OCI-LY3 (cell line): ENCODE data around the gene MAT1A.

ENCODE experiments used
- H2AFZ ChIP-seq: fragments of 200-600, 300-600 bp; shearing (Covaris generic); 2 replicates; pipeline ENCODE4 v1.6.0; 2014; ENCODE audit warnings: antibody characterized with exemption, low read depth, low read length
- H3K27ac ChIP-seq: fragments of 200-600, 300-600 bp; sonication (generic); 2 replicates; pipeline ENCODE4 v1.5.1; 2014; ENCODE audit warnings: mild to moderate bottlenecking, low read length, moderate library complexity, mixed read lengths
- H3K27me3 ChIP-seq: fragments of 200-600, 300-600 bp; sonication (generic); 2 replicates; pipeline ENCODE4 v1.6.1; 2014; ENCODE audit warnings: low read depth, low read length, mixed read lengths
- H3K36me3 ChIP-seq: fragments of 200-600, 300-600 bp; sonication (generic); replicated peaks from 2 replicates; pipeline ENCODE3; 2014; ENCODE audit warnings: low read depth, low read length, mixed read lengths
- H3K4me1 ChIP-seq: fragments of 300-600, 200-600 bp; sonication (generic); 2 replicates; pipeline ENCODE4 v1.6.1; 2014; ENCODE audit warnings: low read length, mixed read lengths
- H3K4me2 ChIP-seq: fragments of 200-600, 300-600 bp; sonication (generic); 2 replicates; pipeline ENCODE4 v1.6.1; 2014; ENCODE audit warnings: low read length, mixed read lengths
- H3K4me3 ChIP-seq: fragments of 300-600, 200-600 bp; sonication (generic); 2 replicates; pipeline ENCODE4 v1.5.1; 2014; ENCODE audit warnings: antibody characterized with exemption, mild to moderate bottlenecking, low read length, moderate library complexity
- H3K79me2 ChIP-seq: fragments of 300-600, 200-600 bp; shearing (Covaris generic); 2 replicates; pipeline ENCODE4 v1.6.1; 2014; ENCODE audit warnings: mild to moderate bottlenecking, low read length, mixed read lengths
- H3K9ac ChIP-seq: fragments of 300-600, 200-600 bp; shearing (Covaris generic); 2 replicates; pipeline ENCODE4 v1.6.0; 2014; ENCODE audit warnings: mild to moderate bottlenecking, low read length, moderate library complexity
- H3K9me3 ChIP-seq: fragments of 200-600, 300-600 bp; shearing (Covaris generic); 2 replicates; pipeline ENCODE4 v1.6.1; 2014; ENCODE audit warnings: low read length, mixed read lengths; ENCODE audit not compliant: insufficient read depth
- H4K20me1 ChIP-seq: fragments of 200-600, 300-600 bp; sonication (generic); 2 replicates; pipeline ENCODE4 v1.6.1; 2016; ENCODE audit warnings: low read length, mixed read lengths; ENCODE audit not compliant: insufficient read depth
- CTCF ChIP-seq: fragments of 200-600, 300-600 bp; sonication (generic); IDR thresholded peaks from 2 replicates; pipeline ENCODE4 v1.5.1; 2014; ENCODE audit warnings: antibody characterized with exemption, low read length, low read depth
- EZH2phosphoT487 ChIP-seq: fragments of 200-600 bp; shearing (Covaris generic); IDR thresholded peaks from 2 replicates; pipeline ENCODE4 v1.6.1; 2018; ENCODE audit warnings: antibody characterized with exemption, mixed run types, low read depth

The MAT1A gene

GRCh38 chr10:80320377-80320776 is 30.9 kb upstream of the MAT1A start:
- TF ChIP-seq EZH2phosphoT487 (no peak), CTCF (no peak)
- Histone ChIP-seq H2AFZ (no peak overlapping the region), H3K4me1 (no peaks in the 10 kb centered on the region), H3K27me3 (peaks cover 12% of the 10 kb centered on the region), H3K4me3 (no peak overlapping the region), H3K79me2 (no peaks in the 10 kb centered on the region), H3K27ac (no peak overlapping the region), H3K36me3 (no peaks in the 10 kb centered on the region), H3K4me2 (no peak overlapping the region), H4K20me1 (no peaks in the 10 kb centered on the region), H3K9me3 (no peaks in the 10 kb centered on the region), H3K9ac (no peak overlapping the region)

GRCh38 chr10:80319725-80320290 is 30.4 kb upstream of the MAT1A start:
- no peak overlapping the region for H3K4me2 ChIP-seq
- H3K4me3 ChIP-seq: no peak overlapping the region

DNA sequence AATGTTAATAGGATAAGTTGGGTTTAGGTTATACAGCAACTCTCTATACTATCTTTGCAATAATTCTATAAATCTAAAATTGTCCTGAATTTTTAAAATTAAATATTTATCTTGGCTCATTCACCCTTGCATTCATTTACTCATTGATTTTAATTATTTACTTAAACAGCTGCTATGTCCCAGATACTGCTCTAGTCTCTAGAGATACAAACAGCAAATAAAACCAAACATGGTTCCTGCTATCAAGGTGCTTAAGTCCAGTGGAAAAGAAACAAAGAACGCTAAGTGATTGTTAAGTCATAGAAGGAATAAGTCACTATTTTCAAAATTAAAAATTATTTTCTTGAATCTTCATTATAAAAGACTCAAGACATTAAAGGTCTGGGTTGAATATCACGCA is 29.9 kb upstream of the MAT1A start:
- TF ChIP-seq EZH2phosphoT487 (no peak), CTCF (no peak)
- H3K4me1 ChIP-seq: no peaks in the 10 kb centered on the region
- no peak overlapping the region for H3K4me3 ChIP-seq
- H3K9me3 ChIP-seq: no peaks in the 10 kb centered on the region
- no peaks in the 10 kb centered on the region for H3K79me2 ChIP-seq
- no peaks in the 10 kb centered on the region for H3K36me3 ChIP-seq
- H2AFZ ChIP-seq: no peak overlapping the region
- no peak overlapping the region for H3K9ac ChIP-seq
- no peaks in the 10 kb centered on the region for H4K20me1 ChIP-seq
- H3K27ac ChIP-seq: no peak overlapping the region
- peaks cover 2% of the 10 kb centered on the region for H3K27me3 ChIP-seq
- no peak overlapping the region for H3K4me2 ChIP-seq

More at GRCh38 chr10:80319725-80320290, 30.4 kb upstream of the MAT1A start:
- Histone ChIP-seq H3K27me3 (peaks cover 6% of the 10 kb centered on the region), H3K79me2 (no peaks in the 10 kb centered on the region), H3K36me3 (no peaks in the 10 kb centered on the region), H2AFZ (no peak overlapping the region), H3K27ac (no peak overlapping the region), H4K20me1 (no peaks in the 10 kb centered on the region), H3K9me3 (no peaks in the 10 kb centered on the region), H3K9ac (no peak overlapping the region), H3K4me1 (no peaks in the 10 kb centered on the region)
- TF ChIP-seq EZH2phosphoT487: no peak
- no peak for TF ChIP-seq CTCF

DNA sequence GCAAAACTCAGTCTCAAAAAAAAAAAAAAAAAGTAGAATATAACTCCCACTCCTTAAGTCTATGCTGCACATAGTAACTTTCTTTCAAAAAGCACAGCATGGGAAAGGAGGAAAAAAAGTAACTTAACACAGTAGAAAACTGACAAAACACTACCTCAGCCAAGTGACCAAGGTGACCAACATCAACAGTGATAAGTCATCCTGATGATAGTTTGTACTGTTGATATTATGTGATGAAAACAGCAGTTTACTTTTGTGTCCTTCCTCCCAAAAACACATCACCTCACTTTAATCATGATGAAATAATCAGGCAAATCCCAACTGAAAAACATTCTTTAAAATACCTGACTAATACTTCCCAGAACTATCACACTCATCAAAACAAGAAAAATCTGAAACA is 29.3 kb upstream of the MAT1A start:
- H3K4me1 ChIP-seq: no peaks in the 10 kb centered on the region
- H3K79me2 ChIP-seq: no peaks in the 10 kb centered on the region
- no peak overlapping the region for H3K4me2 ChIP-seq
- no peaks in the 10 kb centered on the region for H4K20me1 ChIP-seq
- H3K27ac ChIP-seq: no peak overlapping the region
- H2AFZ ChIP-seq: no peak overlapping the region
- no peaks in the 10 kb centered on the region for H3K36me3 ChIP-seq
- TF ChIP-seq EZH2phosphoT487 (no peak), CTCF (no peak)
- no peaks in the 10 kb centered on the region for H3K9me3 ChIP-seq
- H3K9ac ChIP-seq: no peak overlapping the region
- no peaks in the 10 kb centered on the region; the same call in 1 of the 2 replicates for H3K27me3 ChIP-seq
- no peak overlapping the region for H3K4me3 ChIP-seq
